HK-2 (cell line): ENCODE measurements around the gene OSBPL7.
"Not testable (repeated sequence)": the region's sequence is repeated elsewhere in the genome, so short reads cannot be mapped to it uniquely, and the experiment has no call there.

Experiments
- DNase-seq: peaks from one replicate; pipeline ENCODE4 v3.0.0-alpha.2; 2018; ENCODE audit not compliant: unreplicated experiment

OSBPL7 gene

GRCh38 chr17:47806026-47806912, 15.3 kb downstream of the OSBPL7 start:
- no peak for DNase-seq

GRCh38 chr17:47804461-47804860, 17.1 kb downstream of the OSBPL7 start:
- no peak for DNase-seq

- DNase-seq, result no peak
Measured at GRCh38 chr17:47803751-47804150, 17.8 kb downstream of the OSBPL7 start.

DNA sequence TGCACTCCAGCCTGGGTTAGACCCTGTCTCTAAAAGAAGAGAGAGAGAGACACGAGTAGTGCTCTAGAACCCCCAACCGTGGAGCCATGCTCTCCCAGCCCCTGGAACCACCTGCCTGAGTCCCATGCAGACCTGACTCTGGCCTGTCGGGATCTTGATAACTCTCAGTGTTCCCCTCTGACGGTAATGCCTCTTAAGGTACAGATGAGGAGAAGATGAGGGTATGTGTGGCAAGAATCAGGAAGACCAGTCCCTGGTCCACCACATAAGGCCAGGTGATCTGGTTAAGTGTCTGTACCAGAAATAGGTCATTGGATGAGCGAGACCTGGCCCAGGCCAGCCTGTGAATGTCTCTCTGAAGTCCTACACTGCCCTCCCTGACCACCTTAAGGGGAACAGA, 18.4 kb downstream of the OSBPL7 start:
- no peak for DNase-seq

- peak; percentile 41 for DNase-seq
Measured at GRCh38 chr17:47802341-47803022, 19.1 kb downstream of the OSBPL7 start.

GRCh38 chr17:47801906-47802305, 19.7 kb downstream of the OSBPL7 start:
- no peak for DNase-seq

DNA sequence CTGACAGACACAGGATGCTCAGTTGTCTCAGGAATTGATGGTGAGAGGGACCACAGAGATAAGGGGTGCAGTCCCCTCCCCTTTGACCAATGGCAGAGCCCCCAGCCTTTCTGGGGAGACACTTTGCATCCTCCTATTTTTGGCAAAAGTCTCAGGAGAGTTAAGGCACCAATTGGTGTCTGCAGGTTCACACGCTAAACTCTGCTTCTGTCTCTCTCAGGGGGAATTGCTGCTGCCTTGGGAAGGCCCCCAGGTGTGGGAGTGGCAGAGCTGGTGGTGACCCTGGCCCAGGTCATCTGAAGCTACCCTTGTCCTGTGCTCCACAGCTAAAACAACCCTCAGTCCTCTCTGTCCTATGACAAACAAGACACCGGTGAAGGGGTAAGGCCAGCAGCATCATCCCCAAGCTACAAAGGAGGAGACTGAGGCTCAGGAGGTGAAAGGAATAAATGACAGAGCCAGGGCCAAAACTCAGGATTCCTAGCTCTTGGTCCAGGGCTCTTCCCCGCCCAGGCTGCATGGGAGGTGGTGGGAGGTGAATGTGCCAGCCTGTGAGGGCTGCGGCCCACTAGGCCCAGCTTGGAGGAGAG, 20.3 kb downstream of the OSBPL7 start:
- no peak for DNase-seq

DNA sequence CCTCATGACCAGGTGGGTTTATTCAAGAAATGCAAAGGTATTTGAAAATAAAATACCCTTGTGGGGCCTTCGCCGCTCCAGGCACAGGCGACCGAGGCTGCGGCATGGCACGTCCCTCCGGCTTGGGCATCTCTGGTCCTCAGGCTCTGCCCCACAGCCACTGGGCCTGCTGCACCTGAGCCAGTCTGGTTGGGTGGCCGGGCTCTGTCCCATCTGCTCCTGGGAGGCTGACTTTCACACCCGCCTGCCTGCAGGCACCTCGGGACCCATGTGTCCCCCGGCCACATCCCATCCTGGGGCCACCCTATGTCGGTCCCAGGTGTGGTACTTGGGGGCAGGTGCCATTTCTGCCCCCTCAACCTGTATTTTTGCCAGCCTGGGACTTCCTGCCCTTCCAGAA, 20.9 kb downstream of the OSBPL7 start:
- no peak for DNase-seq

DNA sequence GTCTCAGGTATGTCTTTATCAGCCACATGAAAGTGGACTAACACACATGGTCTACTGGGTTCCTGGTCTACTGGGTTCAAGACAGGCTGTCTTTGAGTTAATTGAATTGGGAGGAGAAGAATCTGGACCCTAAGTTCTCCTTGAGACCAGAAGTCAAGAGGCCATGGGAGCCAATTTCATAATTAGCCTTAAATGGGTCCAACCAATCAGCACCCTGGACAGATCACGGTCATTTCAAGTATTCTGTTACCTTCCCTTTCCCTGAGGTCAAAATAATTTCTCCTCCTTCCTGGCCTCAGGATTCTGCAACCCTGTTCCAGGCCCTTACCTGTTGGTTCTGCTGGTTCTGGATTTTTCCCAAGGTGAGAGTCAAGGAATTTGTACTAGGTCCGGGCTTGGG, 23.8 kb downstream of the OSBPL7 start:
- DNase-seq, result no peak

DNA sequence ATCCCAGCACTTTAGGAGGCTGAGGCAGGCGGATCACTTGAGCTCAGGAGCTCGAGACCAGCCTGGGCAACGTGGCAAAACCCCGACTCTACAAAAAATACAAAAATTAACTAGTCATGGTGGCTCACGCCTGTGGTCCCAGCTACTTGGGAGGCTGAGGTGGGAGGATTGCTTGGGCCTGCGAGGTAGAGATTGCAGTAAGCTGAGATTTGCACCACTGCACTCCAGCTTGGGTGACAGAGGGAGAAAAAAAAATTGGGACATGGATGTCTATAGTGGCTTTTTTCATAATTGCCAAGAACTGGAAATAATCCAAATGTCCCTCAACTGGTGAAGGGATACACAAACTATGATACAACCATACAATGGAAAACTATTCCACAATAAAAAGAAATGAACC, 28.6 kb downstream of the OSBPL7 start:
- DNase-seq, result no peak

- no peak for DNase-seq
Measured at GRCh38 chr17:47792457-47792856, 29.1 kb downstream of the OSBPL7 start.

DNA sequence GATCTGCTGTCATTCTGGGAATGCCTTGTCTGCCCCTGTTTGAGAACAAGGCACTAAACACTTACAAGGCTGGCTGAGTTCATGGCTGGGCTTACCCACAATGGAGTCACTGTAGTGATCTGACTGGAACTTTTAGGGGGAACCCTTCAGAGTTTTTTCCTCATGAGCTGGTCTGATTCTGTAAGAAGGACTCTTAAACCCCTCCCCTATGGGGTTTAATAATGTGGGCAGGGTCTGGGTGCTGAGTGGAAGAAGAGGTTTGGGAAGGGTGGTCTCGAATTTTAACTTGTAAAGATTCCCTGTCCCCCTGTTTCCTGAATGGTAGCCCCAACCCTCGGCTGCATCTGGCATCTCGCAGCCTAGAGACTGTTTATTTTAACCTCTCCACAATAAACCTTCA, 30.6 kb downstream of the OSBPL7 start:
- DNase-seq, result no peak

- peak; percentile 61 for DNase-seq
Measured at GRCh38 chr17:47789611-47790561, 31.7 kb downstream of the OSBPL7 start.

- peak; percentile 30 for DNase-seq
Measured at GRCh38 chr17:47785538-47786123, 36.0 kb downstream of the OSBPL7 start.

DNA sequence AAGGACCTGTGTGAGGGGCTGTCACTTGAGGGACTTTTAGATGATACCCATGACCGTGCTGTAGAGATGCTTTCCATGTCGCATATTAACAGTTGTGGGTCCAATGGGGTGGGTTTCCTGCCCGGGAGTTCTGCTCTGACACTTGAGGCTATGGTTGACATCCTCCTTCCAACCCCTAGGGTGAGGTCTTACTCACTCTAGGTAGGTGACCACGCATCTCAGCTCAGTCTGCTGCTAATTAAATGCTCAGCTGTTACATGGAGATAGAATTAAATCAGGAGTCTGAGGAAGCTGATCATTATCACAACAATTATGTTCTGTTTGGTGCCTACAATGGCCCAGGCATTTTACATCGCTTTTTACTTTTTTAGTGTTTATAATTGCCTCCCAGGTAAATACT, 40.2 kb downstream of the OSBPL7 start:
- DNase-seq, result no peak

DNA sequence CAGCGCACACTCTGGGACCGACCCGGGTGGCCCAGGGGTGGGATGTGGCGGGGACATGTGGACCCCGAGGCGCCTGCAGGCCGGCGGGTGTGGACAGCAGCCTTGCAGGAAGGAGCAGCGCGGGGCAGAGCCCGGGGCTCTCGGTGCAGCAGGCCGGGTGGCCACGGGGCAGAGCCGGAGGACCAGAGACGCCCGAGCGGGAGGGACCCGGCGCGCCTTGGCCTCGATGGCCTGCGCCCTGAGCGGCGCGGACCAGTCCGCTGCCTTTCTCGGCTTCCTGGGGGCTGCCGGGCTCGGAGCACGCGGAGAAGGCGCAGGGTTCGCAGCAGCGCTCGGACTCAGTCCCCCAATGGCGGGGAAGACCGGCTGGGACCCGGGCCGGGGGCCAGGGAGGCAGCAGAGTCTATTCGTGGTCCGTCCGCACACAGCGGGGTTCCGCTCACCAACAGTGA, 43.4 kb downstream of the OSBPL7 start:
- DNase-seq, result no peak

GRCh38 chr17:47776330-47777197, 45.0 kb downstream of the OSBPL7 start:
- peak; percentile 32 for DNase-seq

GRCh38 chr17:47774987-47775580, 46.5 kb downstream of the OSBPL7 start:
- DNase-seq, result no peak

DNA sequence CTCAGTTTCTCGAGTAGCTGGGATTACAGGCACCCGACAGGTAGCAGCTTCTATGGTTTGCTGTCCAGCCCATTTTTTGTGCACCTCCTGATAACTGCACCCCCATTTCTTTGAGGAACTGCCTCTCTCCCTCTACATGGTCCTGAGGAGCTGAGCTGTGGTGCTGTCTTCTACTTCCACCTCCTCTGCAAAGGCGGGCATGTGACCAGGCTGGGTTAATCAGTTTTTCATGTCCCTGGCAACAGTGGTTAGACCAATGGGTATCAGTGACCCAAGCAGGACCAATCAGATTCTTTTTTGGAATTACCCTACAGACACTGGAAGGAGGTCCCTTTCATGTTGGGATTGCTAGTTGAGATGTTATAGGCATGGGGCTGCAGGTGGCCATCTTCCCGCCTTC, 47.3 kb downstream of the OSBPL7 start:
- no peak for DNase-seq

DNA sequence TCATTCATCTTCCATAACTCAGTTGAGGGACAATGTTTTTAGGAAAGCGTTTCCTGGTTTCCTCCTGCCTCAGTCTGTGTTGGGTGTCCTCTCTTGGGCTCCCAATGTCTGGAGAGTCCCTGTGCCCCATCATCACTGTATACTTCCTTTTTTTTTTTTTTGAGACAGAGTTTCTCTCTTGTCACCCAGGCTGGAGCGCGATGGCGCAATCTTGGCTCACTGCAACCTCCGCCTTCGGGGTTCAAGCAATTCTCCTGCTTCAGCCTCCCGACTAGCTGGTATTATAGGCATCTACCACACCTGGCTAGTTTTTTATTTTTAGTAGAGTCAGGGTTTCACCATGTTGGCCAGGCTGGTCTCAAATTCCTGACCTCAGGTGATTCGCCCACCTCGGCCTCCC, 47.9 kb downstream of the OSBPL7 start:
- not testable (repeated sequence) for DNase-seq
